H1 (cell line): ENCODE measurements around the gene FBXO2. TPM values are rescaled to one million over a fixed set of nuclear protein-coding genes. Genes with fewer than 3 reads are reported as not detected.

Experiments used
- CTCF ChIA-PET: fragments of 300-600 bp; sonication (Branson Sonifier 250); formaldehyde crosslinking; loops from one replicate; lab custom pipeline; 2021; ENCODE audit not compliant: partially characterized antibody; lab: Charles Lee
- POLR2A ChIA-PET: fragments of 300-600 bp; sonication (Branson Sonifier 250); formaldehyde crosslinking; loops from one replicate; lab custom pipeline; 2021; ENCODE audit warnings: inconsistent platforms; ENCODE audit not compliant: partially characterized antibody; lab: Charles Lee
- DNase-seq, 2 experiments: peaks; one replicate each; pipeline versions ENCODE4 v3.0.0 to v3.0.0-alpha.2; 2010 to 2022; ENCODE audit warnings: low spot score in 2 of 2, low read depth in 1 of 2, mixed read lengths in 1 of 2
- FAIRE-seq: peaks from 2 replicates; lab custom pipeline; 2011; peaks lifted over from hg19 to GRCh38; lab: Jason Lieb, UNC
- H2AFZ ChIP-seq: 2 replicates; pipeline ENCODE4 v1.8.1; 2012; ENCODE audit warnings: low read length, inconsistent platforms
- H2AK5ac ChIP-seq: 2 replicates; pipeline ENCODE4 v1.6.1; 2013; ENCODE audit warnings: low read depth, low read length
- H2BK120ac ChIP-seq: replicated peaks from 2 replicates; pipeline ENCODE3; 2013; ENCODE audit warnings: low read depth, low read length, inconsistent platforms
- H2BK12ac ChIP-seq: 2 replicates; pipeline ENCODE4 v1.6.1; 2013; ENCODE audit warnings: low read depth, low read length
- H2BK15ac ChIP-seq: 2 replicates; pipeline ENCODE4 v1.6.1; 2013; ENCODE audit warnings: low read length
- H2BK20ac ChIP-seq: 2 replicates; pipeline ENCODE4 v1.6.1; 2013; ENCODE audit warnings: low read length
- H2BK5ac ChIP-seq: 2 replicates; pipeline ENCODE4 v1.6.1; 2013; ENCODE audit warnings: low read depth, low read length
- H3K14ac ChIP-seq: 2 replicates; pipeline ENCODE4 v1.6.1; 2013; ENCODE audit warnings: inconsistent platforms; ENCODE audit not compliant: insufficient read length
- H3K18ac ChIP-seq: 2 replicates; pipeline ENCODE4 v1.6.1; 2013; ENCODE audit warnings: low read length; ENCODE audit errors: extremely low read depth
- H3K23ac ChIP-seq: 2 replicates; pipeline ENCODE4 v1.6.1; 2013; ENCODE audit warnings: inconsistent platforms; ENCODE audit not compliant: insufficient read length
- H3K23me2 ChIP-seq: 2 replicates; pipeline ENCODE4 v1.6.1; 2013; ENCODE audit warnings: low read depth, low read length
- H3K27ac ChIP-seq: 2 replicates; pipeline ENCODE4 v1.6.1; 2011; ENCODE audit warnings: low read depth, low read length, inconsistent platforms
- H3K27me3 ChIP-seq, 4 experiments: replicated peaks in 1 of 4; 1 replicate in 1 of 4; 2 replicates in 3 of 4; pipeline versions ENCODE4 v1.6.1 to v1.8.1; 2011 to 2013; ENCODE audit warnings: low read length in 3 of 4, mild to moderate bottlenecking in 3 of 4, inconsistent platforms in 2 of 4, mixed read lengths in 2 of 4, moderate library complexity in 1 of 4; ENCODE audit not compliant: control insufficient read depth in 3 of 4, insufficient read depth in 3 of 4; ENCODE audit errors: extremely low read depth in 1 of 4
- H3K36me3 ChIP-seq, 4 experiments: 2 replicates each; pipeline versions ENCODE4 v1.6.1 to v1.8.1; 2011 to 2013; ENCODE audit warnings: mild to moderate bottlenecking in 4 of 4, low read length in 3 of 4, moderate library complexity in 2 of 4, control low read depth in 1 of 4, inconsistent platforms in 1 of 4; ENCODE audit not compliant: insufficient read depth in 4 of 4, control insufficient read depth in 2 of 4
- H3K4ac ChIP-seq: replicated peaks from 2 replicates; pipeline ENCODE3; 2013; ENCODE audit warnings: low read length, low read depth, mixed read lengths, inconsistent platforms; ENCODE audit not compliant: insufficient read length
- H3K4me1 ChIP-seq, 4 experiments: replicated peaks in 1 of 4; 1 replicate in 1 of 4; 2 replicates in 3 of 4; pipeline versions ENCODE4 v1.6.1 to v1.8.1; 2011 to 2013; ENCODE audit warnings: low read length in 3 of 4, inconsistent platforms in 2 of 4, mixed read lengths in 1 of 4; ENCODE audit not compliant: insufficient read depth in 4 of 4, control insufficient read depth in 3 of 4
- H3K4me2 ChIP-seq, 2 experiments: 2 replicates each; pipeline versions ENCODE4 v1.6.1 to v1.8.1; 2011 to 2013; ENCODE audit warnings: low read depth in 2 of 2, low read length in 2 of 2, control low read depth in 1 of 2, inconsistent platforms in 1 of 2, mild to moderate bottlenecking in 1 of 2; ENCODE audit not compliant: insufficient read depth in 1 of 2
- H3K4me3 ChIP-seq, 4 experiments: fragments of 200-600, 300-600 bp in 1 of 4; sonication (generic), shearing (Covaris generic), sonication (Bioruptor Twin) in 1 of 4; 2 replicates each; pipeline versions ENCODE4 v1.5.1 to v1.8.1; 2011 to 2016; ENCODE audit warnings: low read length in 4 of 4, low read depth in 3 of 4, control low read depth in 2 of 4, inconsistent platforms in 2 of 4, mild to moderate bottlenecking in 2 of 4, mixed read lengths in 1 of 4, moderate library complexity in 1 of 4; ENCODE audit not compliant: insufficient read depth in 2 of 4; ENCODE audit errors: extremely low read depth in 1 of 4
- H3K56ac ChIP-seq: replicated peaks from 2 replicates; pipeline ENCODE3; 2013; ENCODE audit warnings: low read depth, mild to moderate bottlenecking, mixed read lengths, low read length, inconsistent platforms; ENCODE audit not compliant: insufficient read length
- H3K79me1 ChIP-seq: 2 replicates; pipeline ENCODE4 v1.6.1; 2013; ENCODE audit warnings: low read depth, low read length, control low read depth
- H3K79me2 ChIP-seq, 2 experiments: 2 replicates each; pipeline versions ENCODE4 v1.6.1 to v1.8.1; 2012 to 2013; ENCODE audit warnings: low read length in 2 of 2, mild to moderate bottlenecking in 2 of 2, inconsistent platforms in 1 of 2; ENCODE audit not compliant: insufficient read depth in 2 of 2, control insufficient read depth in 1 of 2
- H3K9ac ChIP-seq, 4 experiments: replicated peaks in 1 of 4; 1 replicate in 1 of 4; 2 replicates in 3 of 4; pipeline versions ENCODE4 v1.6.1 to v1.8.1; 2011 to 2013; ENCODE audit warnings: low read depth in 3 of 4, low read length in 3 of 4, control low read depth in 2 of 4, mild to moderate bottlenecking in 2 of 4, moderate library complexity in 2 of 4, inconsistent platforms in 1 of 4; ENCODE audit errors: extremely low read depth in 1 of 4
- H3K9me3 ChIP-seq, 2 experiments: 2 replicates each; pipeline versions ENCODE4 v1.6.1 to v1.8.1; 2012 to 2013; ENCODE audit warnings: mild to moderate bottlenecking in 2 of 2, moderate library complexity in 2 of 2, control low read depth in 1 of 2, inconsistent platforms in 1 of 2, low read depth in 1 of 2, low read length in 1 of 2, mixed read lengths in 1 of 2; ENCODE audit not compliant: insufficient read depth in 2 of 2
- H4K20me1 ChIP-seq, 2 experiments: replicated peaks in 1 of 2; 2 replicates each; pipeline versions ENCODE3 to v1.8.1; 2011 to 2013; ENCODE audit warnings: inconsistent platforms in 2 of 2, low read length in 2 of 2, mild to moderate bottlenecking in 1 of 2; ENCODE audit not compliant: insufficient read depth in 2 of 2, control insufficient read depth in 1 of 2
- H4K5ac ChIP-seq: 2 replicates; pipeline ENCODE4 v1.6.1; 2013; ENCODE audit warnings: low read length, low read depth, mixed read lengths, inconsistent platforms; ENCODE audit not compliant: insufficient read length
- H4K8ac ChIP-seq: 2 replicates; pipeline ENCODE4 v1.8.0; 2013; ENCODE audit warnings: mild to moderate bottlenecking, moderate library complexity, low read length, inconsistent platforms; ENCODE audit not compliant: insufficient read depth; ENCODE audit errors: extremely low read depth
- H4K91ac ChIP-seq: replicated peaks from 2 replicates; pipeline ENCODE3; 2013; ENCODE audit warnings: low read length, mixed read lengths, inconsistent platforms; ENCODE audit not compliant: insufficient read length
- RAD21 ChIP-seq, 2 experiments: IDR thresholded peaks in 1 of 2; conservative IDR thresholded peaks in 1 of 2; 2 replicates each; pipeline ENCODE4 v1.6.1; 2011; ENCODE audit warnings: low read depth in 2 of 2, low read length in 2 of 2, improper control_type of control experiment in 1 of 2, inconsistent platforms in 1 of 2, mild to moderate bottlenecking in 1 of 2, moderate library complexity in 1 of 2
- SP1 ChIP-seq: IDR thresholded peaks from 2 replicates; pipeline ENCODE4 v1.6.1; 2011; ENCODE audit warnings: low read depth, low read length
- SP4 ChIP-seq: IDR thresholded peaks from 2 replicates; pipeline ENCODE4 v1.6.1; 2012; ENCODE audit warnings: low read length, inconsistent platforms
- WGBS, 2 experiments: shearing (Covaris generic) in 1 of 2; methylation state at CpG; one replicate each; pipeline versions ENCODE4 v1.1.6 to v1.1.7; 2013 to 2015; ENCODE audit warnings: low lambda C conversion rate in 2 of 2, mixed read lengths in 2 of 2, inconsistent platforms in 1 of 2, low coverage in 1 of 2, missing lambda C conversion rate in 1 of 2; ENCODE audit not compliant: insufficient replicate concordance in 2 of 2, insufficient coverage in 1 of 2, insufficient read length in 1 of 2; ENCODE audit errors: extremely low coverage in 1 of 2, missing lambda C conversion rate in 1 of 2; 5-methylcytosine and 5-hydroxymethylcytosine counted together
- polyA plus RNA-seq, 7 experiments: library from polyadenylated mRNA; depleted of rRNA in 3 of 7; stranded (reverse) in 5 of 7; unstranded in 2 of 7; fragments of >200 nt in 5 of 7; fragments of 200-250 nt in 2 of 7; gene quantifications; 1 replicate in 5 of 7; 2 replicates in 1 of 7; 4 replicates in 1 of 7; pipeline versions ENCODE4 v1.2.1 to v1.2.3, GENCODE V29; 2011 to 2013; ENCODE audit warnings: missing spikeins in 2 of 7, mixed read lengths in 2 of 7
- total RNA-seq: library from RNA; stranded (reverse); fragmentation: NEBNext Ultra II Directional; extraction: Animal tissue kit (Norgen Biotek cat#: 25700); gene quantifications from 2 replicates; pipeline ENCODE4 v1.2.1, GENCODE V29; 2021

The FBXO2 gene
- total and polyA plus RNA-seq, 2 of the 8 experiments (the other 6 are each of a cell fraction or from before 2014, with no cell fraction given): 51.3 to 57.9 TPM

DNA sequence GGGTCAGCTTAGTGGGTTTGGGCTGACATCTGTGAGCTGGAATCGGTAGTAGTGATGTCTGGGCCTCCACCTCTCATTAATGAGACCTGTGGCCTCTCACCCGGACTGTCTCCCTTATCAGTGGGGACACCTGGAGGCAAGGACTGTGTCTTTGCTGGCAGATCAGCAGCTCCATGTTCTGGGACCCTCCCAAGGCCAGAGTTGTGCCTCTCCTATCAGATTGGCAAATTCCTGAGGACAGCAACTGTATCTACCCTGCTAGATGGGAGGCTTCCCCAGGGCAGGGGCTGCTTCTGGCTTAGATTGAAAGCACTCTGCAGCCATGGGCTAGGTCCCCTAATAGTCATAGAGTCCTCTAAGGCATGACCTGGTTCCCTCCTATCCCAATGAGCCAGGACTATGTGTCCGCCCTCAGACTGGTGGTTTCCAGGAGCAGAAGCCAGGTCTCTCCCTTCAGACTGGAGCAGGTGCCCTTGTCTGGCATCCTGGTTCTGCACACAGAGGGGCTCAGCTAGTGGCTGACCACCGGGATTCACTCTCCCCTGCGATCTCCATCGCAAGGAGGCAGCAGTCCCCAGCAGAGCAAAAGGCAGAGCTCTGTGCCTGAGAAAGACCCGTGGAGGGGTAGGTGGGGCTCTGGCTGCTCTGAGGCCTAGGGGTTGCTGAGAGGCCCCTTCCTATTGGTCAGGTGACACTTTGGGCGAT, 43.1 kb upstream of the FBXO2 start:
- WGBS, 2 experiments: 78% methylated on average over 8 of the region's 8 CpGs; no CpG with 5 or more reads in 1 of the 2 experiments
- TF ChIP-seq SP4 (no peak), SP1 (no peak), RAD21 (IDR thresholded peaks at IDR 0.05 in 1 of 2, conservative IDR thresholded peaks at IDR 0.05 in 1 of 2; ENCODE audit: low read depth in 2 of 2, low read length in 2 of 2) (peak; percentile 3 to 28; a peak in 1 of 4 replicates)
- peaks cover 4 to 38% of the 10 kb centered on the region in 2 experiments; a peak in 3 of 4 replicates for H3K79me2 ChIP-seq
- FAIRE-seq (no peak), DNase-seq (no peak)
- H2BK15ac ChIP-seq: peak overlapping the region; percentile 31; the same call in 1 of the 2 replicates
- H3K14ac ChIP-seq: no peak overlapping the region
- no peak overlapping the region for H2BK120ac ChIP-seq
- H3K56ac ChIP-seq: no peak overlapping the region
- peak overlapping the region; percentile 52; the same call in 1 of the 2 replicates for H3K18ac ChIP-seq
- H3K4me1 ChIP-seq: peaks cover 2 to 38% (median 32%) of the 10 kb centered on the region in 4 experiments
- no peaks in the 10 kb centered on the region for H3K9me3 ChIP-seq
- H3K79me1 ChIP-seq: peaks cover 19% of the 10 kb centered on the region
- ChIA-PET CTCF (interaction anchor here (0.6 to 7.3 kb wide), 11 partner anchors 11 to 270 kb away, joined by 3 to 129 read pairs (median 4); no protein-coding TSS in a partner anchor), POLR2A (interaction anchor here (0.9 to 32.0 kb wide), 10 partner anchors 12 to 213 kb away, joined by 3 to 1025 read pairs (median 4); partner anchors contain the start of genes FBXO6 and MAD2L2)
- no peak overlapping the region for H3K27ac ChIP-seq
- peaks cover 0 to 9% of the 10 kb centered on the region in 2 experiments for H4K20me1 ChIP-seq
- H3K4me2 ChIP-seq: no peak overlapping the region
- H4K8ac ChIP-seq: no peak overlapping the region
- H3K4ac ChIP-seq: no peak overlapping the region
- no peak overlapping the region for H2AFZ ChIP-seq
- no peak overlapping the region for H4K91ac ChIP-seq
- peak overlapping the region; percentile 0; the same call in 1 of the 2 replicates for H2AK5ac ChIP-seq
- H3K36me3 ChIP-seq: peaks cover 0 to 5% (median 0%) of the 10 kb centered on the region in 4 experiments; a peak in 1 of 8 replicates
- peaks cover 0 to 2% (median 0%) of the 10 kb centered on the region in 4 experiments; a peak in 3 of 7 replicates for H3K27me3 ChIP-seq
- H4K5ac ChIP-seq: no peak overlapping the region
- no peak overlapping the region for H3K9ac ChIP-seq
- H2BK5ac ChIP-seq: no peak overlapping the region
- no peak overlapping the region for H2BK12ac ChIP-seq
- H3K23ac ChIP-seq: no peak overlapping the region
- peaks cover 9% of the 10 kb centered on the region for H3K23me2 ChIP-seq
- H3K4me3 ChIP-seq: no peak overlapping the region
- peak overlapping the region; percentile 72; the same call in 1 of the 2 replicates for H2BK20ac ChIP-seq
